AG04449 (cell line): ENCODE results near the gene ROBO2.

Source experiments
- CTCF ChIA-PET: fragments of 350-600 bp; formaldehyde crosslinking; extraction: SDS; loops from one replicate; lab custom pipeline; 2021; ENCODE audit warnings: antibody characterized with exemption; lab: Yijun Ruan, JAX
- POLR2A ChIA-PET: fragments of 400-600, 350-600 bp; formaldehyde crosslinking; extraction: SDS; loops from one replicate; lab custom pipeline; 2020; ENCODE audit warnings: antibody characterized with exemption, inconsistent platforms; lab: Yijun Ruan, JAX
- DNase-seq: peaks from one replicate; pipeline ENCODE4 v3.0.0-alpha.2; 2010; ENCODE audit warnings: low read depth, low spot score
- H3K4me3 ChIP-seq: 2 replicates; pipeline ENCODE4 v1.5.1; 2011; ENCODE audit warnings: low read depth, mild to moderate bottlenecking, control low read depth, low read length
- CTCF ChIP-seq: IDR thresholded peaks from one replicate; pipeline ENCODE4 v1.5.1; 2011; ENCODE audit warnings: mild to moderate bottlenecking, moderate library complexity, low read length, control low read depth, inconsistent platforms; ENCODE audit not compliant: insufficient read depth; ENCODE audit errors: missing control alignments

Gene ROBO2

GRCh38 chr3:77053795-77054194 lies 13.9 kb downstream of the ROBO2 start:
- no peak for DNase-seq
- POLR2A ChIA-PET, result no interaction called here
- TF ChIP-seq CTCF, result no peak
- CTCF ChIA-PET, result no interaction called here
- no peak overlapping the region for H3K4me3 ChIP-seq

- H3K4me3 ChIP-seq, result no peak overlapping the region
- no peak for DNase-seq
- no peak for TF ChIP-seq CTCF
- POLR2A ChIA-PET, result no interaction called here
- CTCF ChIA-PET, result no interaction called here
Measured at GRCh38 chr3:77055841-77056341, 16.0 kb downstream of the ROBO2 start.

GRCh38 chr3:77059354-77059753 lies 19.5 kb downstream of the ROBO2 start:
- ChIA-PET CTCF (no interaction called here), POLR2A (no interaction called here)
- no peak for TF ChIP-seq CTCF
- no peak overlapping the region for H3K4me3 ChIP-seq
- DNase-seq, result no peak

- no peak for TF ChIP-seq CTCF
- CTCF ChIA-PET, result interaction anchor here (1.1 kb wide), 1 partner anchor 25 kb away, joined by 5 read pairs; no protein-coding TSS in a partner anchor
- H3K4me3 ChIP-seq, result no peak overlapping the region
- no peak for DNase-seq
- POLR2A ChIA-PET, result no interaction called here
Measured at GRCh38 chr3:77063423-77063822, 23.5 kb downstream of the ROBO2 start.

GRCh38 chr3:77065750-77066149 lies 25.9 kb downstream of the ROBO2 start:
- ChIA-PET CTCF (no interaction called here), POLR2A (no interaction called here)
- no peak for TF ChIP-seq CTCF
- no peak for DNase-seq
- no peak overlapping the region for H3K4me3 ChIP-seq

- ChIA-PET POLR2A (no interaction called here), CTCF (no interaction called here)
- DNase-seq, result no peak
- H3K4me3 ChIP-seq, result no peak overlapping the region
- no peak for TF ChIP-seq CTCF
Measured at GRCh38 chr3:77066829-77067228, 26.9 kb downstream of the ROBO2 start.
